K562 (cell line): ENCODE measurements around the gene NPDC1. TPM values are rescaled to one million over a fixed set of nuclear protein-coding genes. Genes with fewer than 3 reads are reported as not detected.
A peak's percentile ranks its signal among the peaks of the same experiment; 100 is the strongest.

Experiments
- ATAC-seq: fragments of 200-7000 bp; cut with Tn5 transposase; 3 replicates; pipeline ENCODE4 v1.9.1; 2020; ENCODE audit warnings: moderate library complexity
- BruUV-seq: library from RNA; stranded (reverse); fragments of 400-500 nt; replicated peaks from 2 replicates; lab custom pipeline; 2021; lab: Mats Ljungman, UMichigan
- CTCF ChIA-PET: fragments of 300-600 bp; formaldehyde crosslinking; extraction: SDS; loops from one replicate; lab custom pipeline; 2021; ENCODE audit warnings: low intra/inter-chr PET ratio; lab: Yijun Ruan, JAX
- POLR2A ChIA-PET: fragments of 300-600, 350-650 bp; sonication (Branson Sonifier 250); formaldehyde crosslinking; extraction: SDS; loops from one replicate; lab custom pipeline; 2021; ENCODE audit warnings: antibody characterized with exemption, inconsistent platforms; lab: Yijun Ruan, JAX
- DNase-seq, 4 experiments: peaks; one replicate each; pipeline versions ENCODE4 v3.0.0 to v3.0.0-alpha.2; 2011 to 2018; ENCODE audit warnings: low spot score in 3 of 4, mixed read lengths in 3 of 4; ENCODE audit errors: extremely low read depth in 1 of 4
- FAIRE-seq: peaks from 2 replicates; lab custom pipeline; 2011; peaks lifted over from hg19 to GRCh38; lab: Jason Lieb, UNC
- H2AFZ ChIP-seq: 2 replicates; pipeline ENCODE4 v1.6.0; 2011; ENCODE audit warnings: low read depth, low read length, control low read depth, inconsistent platforms
- H3K27ac ChIP-seq: fragments of 200-600 bp; 3 replicates; pipeline ENCODE4 v1.8.0; 2011; ENCODE audit warnings: low read depth, mild to moderate bottlenecking, control low read depth, inconsistent platforms, low read length, moderate library complexity, mixed read lengths; ENCODE audit errors: extremely low read depth
- H3K27me3 ChIP-seq, 2 experiments: fragments of 300-600 bp in 1 of 2; 2 replicates in 1 of 2; 3 replicates in 1 of 2; pipeline versions ENCODE4 v1.6.0 to v1.8.0; 2011; ENCODE audit warnings: inconsistent platforms in 2 of 2, low read length in 2 of 2, mild to moderate bottlenecking in 1 of 2, mixed read lengths in 1 of 2, moderate library complexity in 1 of 2; ENCODE audit not compliant: control insufficient read depth in 2 of 2, insufficient read depth in 2 of 2
- H3K36me3 ChIP-seq: fragments of 300-600 bp; 3 replicates; pipeline ENCODE4 v1.8.0; 2011; ENCODE audit warnings: mild to moderate bottlenecking, low read length, inconsistent platforms; ENCODE audit not compliant: control insufficient read depth, insufficient read depth
- H3K4me1 ChIP-seq, 2 experiments: fragments of 200-600 bp in 1 of 2; replicated peaks in 1 of 2; 2 replicates in 1 of 2; 3 replicates in 1 of 2; pipeline versions ENCODE4 v1.5.1 to v1.8.0; 2011; ENCODE audit warnings: inconsistent platforms in 2 of 2, low read length in 2 of 2, mild to moderate bottlenecking in 1 of 2, mixed read lengths in 1 of 2, moderate library complexity in 1 of 2; ENCODE audit not compliant: control insufficient read depth in 2 of 2, insufficient read depth in 2 of 2
- H3K4me2 ChIP-seq: 2 replicates; pipeline ENCODE4 v1.6.1; 2011; ENCODE audit warnings: low read length, control low read depth, inconsistent platforms, mixed read lengths; ENCODE audit not compliant: insufficient read depth
- H3K4me3 ChIP-seq: fragments of 200-600 bp; sonication (generic), shearing (Covaris generic); 2 replicates; pipeline ENCODE4 v1.5.1; 2016; ENCODE audit warnings: control low read depth, inconsistent platforms
- H3K79me2 ChIP-seq: fragments of 200-600 bp; 3 replicates; pipeline ENCODE4 v1.8.0; 2011; ENCODE audit warnings: low read length, inconsistent platforms; ENCODE audit not compliant: control insufficient read depth, insufficient read depth
- H3K9ac ChIP-seq, 2 experiments: 2 replicates each; pipeline versions ENCODE4 v1.6.0 to v1.6.1; 2011; ENCODE audit warnings: low read depth in 2 of 2, low read length in 2 of 2, control low read depth in 1 of 2, inconsistent platforms in 1 of 2, mild to moderate bottlenecking in 1 of 2, mixed read lengths in 1 of 2; ENCODE audit not compliant: insufficient read depth in 1 of 2
- H3K9me1 ChIP-seq: one replicate; pipeline ENCODE4 v1.6.0; 2011; ENCODE audit warnings: inconsistent platforms, mild to moderate bottlenecking, low read length, moderate library complexity; ENCODE audit not compliant: control insufficient read depth, insufficient read depth
- H3K9me3 ChIP-seq: replicated peaks from 2 replicates; pipeline ENCODE4 v1.5.1; 2011; ENCODE audit warnings: low read depth, low read length, inconsistent platforms; ENCODE audit not compliant: control insufficient read depth, insufficient read depth
- H4K20me1 ChIP-seq: replicated peaks from 2 replicates; pipeline ENCODE4 v1.6.1; 2011; ENCODE audit warnings: low read length, inconsistent platforms, mixed read lengths; ENCODE audit not compliant: control insufficient read depth, insufficient read depth
- ATF7 ChIP-seq: fragments of 450-650 bp; IDR thresholded peaks from 2 replicates; pipeline ENCODE4 v1.7.1; 2014; ENCODE audit warnings: mild to moderate bottlenecking, moderate library complexity
- CBX5 ChIP-seq: IDR thresholded peaks from 2 replicates; pipeline ENCODE4 v1.6.1; 2014; ENCODE audit warnings: low read depth, borderline replicate concordance
- CREM ChIP-seq: IDR thresholded peaks from 2 replicates; pipeline ENCODE4 v1.6.1; 2014; ENCODE audit warnings: antibody characterized with exemption, low read depth
- ETV1 ChIP-seq: fragments of 450-650 bp; conservative IDR thresholded peaks from 2 replicates; pipeline ENCODE4 v1.6.1; 2016; ENCODE audit warnings: missing genetic modification characterization, control low read depth, low read depth, missing compliant biosample characterization
- GABPB2 ChIP-seq: fragments of 250-450 bp; sonication (Bioruptor Pico); conservative IDR thresholded peaks from 2 replicates; pipeline ENCODE4 v1.5.1; 2021; ENCODE audit warnings: mild to moderate bottlenecking
- HMGN3 ChIP-seq: IDR thresholded peaks from 2 replicates; pipeline ENCODE4 v1.6.1; 2011; ENCODE audit warnings: borderline replicate concordance, low read depth, mild to moderate bottlenecking, mixed read lengths, low read length; ENCODE audit not compliant: insufficient read length; ENCODE audit errors: extremely low read depth
- JUN ChIP-seq, 2 experiments: sonication (generic) in 1 of 2; formaldehyde crosslinking in 1 of 2; IDR thresholded peaks; 2 replicates each; pipeline versions ENCODE4 v1.6.1 to v1.8.0; 2012 to 2022; ENCODE audit warnings: borderline replicate concordance in 2 of 2, mild to moderate bottlenecking in 2 of 2, improper control_type of control experiment in 1 of 2, low read depth in 1 of 2, low read length in 1 of 2, missing genetic modification reagents in 1 of 2
- MAX ChIP-seq: sonication (generic); formaldehyde crosslinking; IDR thresholded peaks from 2 replicates; pipeline ENCODE4 v1.9.0; 2022; ENCODE audit warnings: mild to moderate bottlenecking, missing genetic modification reagents
- MBD1 ChIP-seq: fragments of 250-450 bp; sonication (Bioruptor Pico); IDR thresholded peaks from 2 replicates; pipeline ENCODE4 v1.8.0; 2022; ENCODE audit warnings: inconsistent platforms
- NR0B1 ChIP-seq: fragments of 450-650 bp; IDR thresholded peaks from one replicate; pipeline ENCODE4 v1.6.1; 2018; ENCODE audit warnings: mild to moderate bottlenecking, moderate library complexity; ENCODE audit not compliant: partially characterized antibody
- POLR2AphosphoS5 ChIP-seq: IDR thresholded peaks from 2 replicates; pipeline ENCODE4 v1.6.1; 2011; ENCODE audit warnings: mild to moderate bottlenecking, low read depth, low read length, moderate library complexity; ENCODE audit not compliant: control insufficient read depth, insufficient read depth
- RAD21 ChIP-seq, 2 experiments: fragments of 250-450 bp in 1 of 2; fragments of 450-650 bp in 1 of 2; sonication (Bioruptor Pico) in 1 of 2; formaldehyde crosslinking in 1 of 2; IDR thresholded peaks in 1 of 2; conservative IDR thresholded peaks in 1 of 2; 2 replicates each; pipeline versions ENCODE4 v1.4.0 to v1.8.0; 2020 to 2022; ENCODE audit warnings: mild to moderate bottlenecking in 2 of 2, moderate library complexity in 1 of 2
- TRIM24 ChIP-seq, 2 experiments: fragments of 450-650 bp; IDR thresholded peaks; 2 replicates each; pipeline ENCODE4 v1.6.1; 2016
- XRCC4 ChIP-seq: IDR thresholded peaks from one replicate; pipeline ENCODE4 v1.6.1; 2011; ENCODE audit not compliant: insufficient read depth, insufficient read length; ENCODE audit errors: extremely low read depth
- ZBTB33 ChIP-seq: sonication (generic); formaldehyde crosslinking; IDR thresholded peaks from 2 replicates; pipeline ENCODE4 v1.8.1; 2023; ENCODE audit warnings: mild to moderate bottlenecking, missing genetic modification reagents
- WGBS: fragments of 100-300 bp; shearing (Covaris generic); methylation state at CpG from one replicate; pipeline ENCODE4 v1.1.6; 2016; ENCODE audit warnings: low coverage, mixed read lengths; ENCODE audit not compliant: insufficient coverage; ENCODE audit errors: missing lambda C conversion rate; 5-methylcytosine and 5-hydroxymethylcytosine counted together
- in situ Hi-C: fragments of 300-500 bp; cut with MboI; formaldehyde crosslinking; loops from 4 replicates; pipeline ENCODE4 v1.15.0; 2018; ENCODE audit warnings: inconsistent platforms, mixed read lengths
- intact Hi-C: fragments of 100-400 bp; cut with micrococcal nuclease; formaldehyde crosslinking; loops from 2 replicates; pipeline ENCODE4 v1.14.2; 2022
- polyA plus RNA-seq, 8 experiments: library from polyadenylated mRNA; depleted of rRNA in 4 of 8; stranded (reverse) in 5 of 8; unstranded in 3 of 8; fragments of >200 nt; fragmentation: Nextera tagmentation in 2 of 8; fragmentation: Illumina TruSeq in 1 of 8; extraction: Ambion mirVana in 2 of 8; extraction: Trizol in 1 of 8; gene quantifications; 2 replicates each; pipeline versions ENCODE4 v1.2.1 to v1.2.3, GENCODE V29; 2011 to 2014; ENCODE audit warnings: inconsistent platforms in 1 of 8, missing spikeins in 1 of 8
- total RNA-seq, 7 experiments: library from RNA; depleted of rRNA in 6 of 7; stranded (reverse); fragments of >200 nt in 6 of 7; fragmentation: Illumina TruSeq in 2 of 7; extraction: Trizol in 2 of 7; gene quantifications; 2 replicates each; pipeline versions ENCODE4 v1.2.1 to v1.2.3, GENCODE V29; 2011 to 2021; ENCODE audit warnings: low replicate concordance in 1 of 7

The NPDC1 gene
- total and polyA plus RNA-seq, 9 of the 15 experiments (the other 6 are each of a cell fraction or from before 2014, with no cell fraction given), result 0.06 to 2.1 (median 0.53) TPM; not detected in 3

GRCh38 chr9:137004285-137004684, 41.7 kb downstream of the NPDC1 start (continued):
- TF ChIP-seq ZBTB33 (peak; percentile 83), RAD21 (CRISPR knock-in tag; conservative IDR thresholded peaks at IDR 0.05 in 1 of 2, IDR thresholded peaks at IDR 0.05 in 1 of 2) (peak; percentile 33 to 69; a peak in 3 of 4 replicates), ETV1 (tag) (peak; percentile 77), CBX5 (peak; percentile 68; the same call in 1 of the 2 replicates), CREM (peak; percentile 53; the same call in 1 of the 2 replicates), ATF7 (peak; percentile 81), MAX (CRISPR knock-in tag) (peak; percentile 22; the same call in 1 of the 2 replicates), TRIM24 (IDR thresholded peaks at IDR 0.05) (peak; percentile 26 to 39; a peak in 1 of 4 replicates)
- TF ChIP-seq, all 486 proteins: peak for 17; not testable (repeated sequence) for 469

- no TSS peak for BruUV-seq
- Histone ChIP-seq H3K4me2 (no peak overlapping the region), H3K4me3 (no peak overlapping the region), H4K20me1 (no peaks in the 10 kb centered on the region), H3K27me3 (no peaks in the 10 kb centered on the region), H3K4me1 (peaks cover 3 to 34% of the 10 kb centered on the region in 2 experiments; a peak in 3 of 5 replicates), H3K9me1 (no peaks in the 10 kb centered on the region), H3K79me2 (no peaks in the 10 kb centered on the region), H3K27ac (no peak overlapping the region), H3K9me3 (0 out of 2 replicates have a peak, but pooled peaks cover 1% of the 10 kb centered on the region), H2AFZ (no peak overlapping the region), H3K9ac (peak overlapping the region in 1 of 2 experiments; percentile 61; a peak in 2 of 4 replicates), H3K36me3 (no peaks in the 10 kb centered on the region)
- in situ Hi-C loops, result no loop called here
- 40% methylated on average over 10 of the region's 10 CpGs for WGBS
- ATAC-seq, result no peak
- intact Hi-C loops, result no loop called here
- FAIRE-seq, result no peak
- CTCF ChIA-PET, result no interaction called here
- POLR2A ChIA-PET, result interaction anchor here (0.6 kb wide), 1 partner anchor 50 kb away, joined by 3 read pairs; no protein-coding TSS in a partner anchor
- no peak for DNase-seq
- TF ChIP-seq MBD1 (no peak), GABPB2 (CRISPR knock-in tag) (no peak), XRCC4 (no peak), NR0B1 (no peak), HMGN3 (no peak), POLR2AphosphoS5 (no peak), JUN (IDR thresholded peaks at IDR 0.05; ENCODE audit: borderline replicate concordance, low read depth, low read length) (no peak), JUN (CRISPR knock-in tag; IDR thresholded peaks at IDR 0.05; ENCODE audit: borderline replicate concordance) (no peak)
These were observed 43.3 kb downstream of the NPDC1 start for GRCh38 chr9:137002646-137003041.
